Prostate gland (tissue), 2 donors: Measurements from ENCODE around the gene ANKS1B. TPM values are rescaled to one million over a fixed set of nuclear protein-coding genes. Genes with fewer than 3 reads are reported as not detected.

Experiments
- DNase-seq: peaks from one replicate; pipeline ENCODE4 v3.0.0-alpha.2; 2019; ENCODE audit warnings: low spot score
- H3K27ac ChIP-seq, 2 donors: fragments of 200-600 bp; sonication (generic); 2 replicates each; pipeline ENCODE4 v1.5.1; 2017 to 2019
- H3K27me3 ChIP-seq: fragments of 200-600 bp; sonication (generic); replicated peaks from 2 replicates; pipeline ENCODE4 v1.5.1; 2019; ENCODE audit not compliant: insufficient read depth
- H3K36me3 ChIP-seq, 2 donors: fragments of 200-600 bp; sonication (generic); 1 replicate in 1 of 2; 2 replicates in 1 of 2; pipeline versions ENCODE4 v1.5.1 to v1.8.1; 2017 to 2019
- H3K4me1 ChIP-seq: fragments of 200-600 bp; sonication (generic); replicated peaks from 2 replicates; pipeline ENCODE4 v1.5.1; 2019
- H3K4me3 ChIP-seq, 2 donors: fragments of 200-600 bp; sonication (generic); 2 replicates each; pipeline ENCODE4 v1.5.1; 2017 to 2019
- H3K9me3 ChIP-seq: fragments of 200-600 bp; sonication (generic); 2 replicates; pipeline ENCODE4 v1.5.1; 2017
- CTCF ChIP-seq, 4 experiments: fragments of 200-600 bp in 2 of 4; fragments of 450-650 bp in 2 of 4; sonication (generic) in 2 of 4; IDR thresholded peaks; 1 replicate in 3 of 4; 2 replicates in 1 of 4; pipeline ENCODE4 v1.5.1; 2016 to 2019; ENCODE audit warnings: antibody characterized with exemption in 4 of 4, mild to moderate bottlenecking in 2 of 4, moderate library complexity in 2 of 4
- POLR2A ChIP-seq: fragments of 450-650 bp; IDR thresholded peaks from one replicate; pipeline ENCODE4 v1.6.1; 2016; ENCODE audit warnings: antibody characterized with exemption, mild to moderate bottlenecking
- POLR2AphosphoS5 ChIP-seq: sonication (generic); formaldehyde crosslinking; IDR thresholded peaks from one replicate; pipeline ENCODE4 v1.6.1; 2017; ENCODE audit warnings: antibody characterized with exemption
- WGBS: methylation state at CpG from one replicate; pipeline ENCODE4 v1.1.5; 2018; 5-methylcytosine and 5-hydroxymethylcytosine counted together
- intact Hi-C: fragments of 100-400 bp; cut with DNase I; formaldehyde crosslinking; loops from one replicate; pipeline ENCODE4 v1.14.2; 2022
- total RNA-seq, 2 donors: library from RNA; depleted of rRNA; stranded (reverse); fragments of >200 nt; gene quantifications; one replicate each; pipeline ENCODE4 v1.1.0, GENCODE V29; 2016

ANKS1B gene
- total RNA-seq, 2 donors from 2014 or later: 13.0 to 17.4 TPM

GRCh38 chr12:99374023-99374422, 610.7 kb downstream of the ANKS1B start:
- WGBS: 89% methylated on average over 1 of the region's 1 CpG
- no peak for DNase-seq
- no peaks in the 10 kb centered on the region for H3K36me3 ChIP-seq
- no peaks in the 10 kb centered on the region for H3K4me1 ChIP-seq
- no peaks in the 10 kb centered on the region for H3K9me3 ChIP-seq
- no peak overlapping the region for H3K4me3 ChIP-seq
- TF ChIP-seq POLR2A (no peak), CTCF (IDR thresholded peaks at IDR 0.05) (no peak), POLR2AphosphoS5 (no peak)
- intact Hi-C loops: no loop called here
- no peaks in the 10 kb centered on the region for H3K27me3 ChIP-seq
- no peak overlapping the region for H3K27ac ChIP-seq

GRCh38 chr12:99372257-99372920, 612.3 kb downstream of the ANKS1B start:
- DNase-seq: no peak
- TF ChIP-seq POLR2AphosphoS5: no peak
- TF ChIP-seq POLR2A: no peak
- no peak for TF ChIP-seq CTCF (IDR thresholded peaks at IDR 0.05)
- no peaks in the 10 kb centered on the region for H3K27me3 ChIP-seq
- H3K4me3 ChIP-seq: no peak overlapping the region
- H3K4me1 ChIP-seq: no peaks in the 10 kb centered on the region
- 35% methylated on average over 3 of the region's 3 CpGs for WGBS
- H3K36me3 ChIP-seq: no peaks in the 10 kb centered on the region
- H3K9me3 ChIP-seq: no peaks in the 10 kb centered on the region
- intact Hi-C loops: no loop called here
- H3K27ac ChIP-seq: no peak overlapping the region

- TF ChIP-seq POLR2A (no peak), POLR2AphosphoS5 (no peak), CTCF (IDR thresholded peaks at IDR 0.05) (no peak)
- WGBS: 78% methylated on average over 1 of the region's 1 CpG
- no peak for DNase-seq
- no peaks in the 10 kb centered on the region for H3K9me3 ChIP-seq
- no peaks in the 10 kb centered on the region for H3K27me3 ChIP-seq
- H3K4me3 ChIP-seq: no peak overlapping the region
- no peaks in the 10 kb centered on the region for H3K4me1 ChIP-seq
- no peak overlapping the region for H3K27ac ChIP-seq
- intact Hi-C loops: no loop called here
- no peaks in the 10 kb centered on the region for H3K36me3 ChIP-seq
These were observed 614.2 kb downstream of the ANKS1B start for GRCh38 chr12:99370421-99371138.

- H3K27ac ChIP-seq: no peak overlapping the region
- H3K4me3 ChIP-seq: no peak overlapping the region
- intact Hi-C loops: no loop called here
- TF ChIP-seq POLR2AphosphoS5: no peak
- no peak for TF ChIP-seq POLR2A
- no peak for TF ChIP-seq CTCF (IDR thresholded peaks at IDR 0.05)
- H3K9me3 ChIP-seq: no peaks in the 10 kb centered on the region
- no peaks in the 10 kb centered on the region for H3K27me3 ChIP-seq
- WGBS: 86% methylated on average over 3 of the region's 3 CpGs
- no peak for DNase-seq
- H3K36me3 ChIP-seq: no peaks in the 10 kb centered on the region
- no peaks in the 10 kb centered on the region for H3K4me1 ChIP-seq
These were observed 617.6 kb downstream of the ANKS1B start for GRCh38 chr12:99367181-99367580.

- TF ChIP-seq CTCF (IDR thresholded peaks at IDR 0.05) (no peak), POLR2A (no peak)
- Histone ChIP-seq H3K36me3 (no peaks in the 10 kb centered on the region), H3K27ac (no peak overlapping the region), H3K4me3 (no peak overlapping the region), H3K27me3 (no peaks in the 10 kb centered on the region), H3K4me1 (no peaks in the 10 kb centered on the region), H3K9me3 (no peaks in the 10 kb centered on the region)
- no peak for DNase-seq
- WGBS: 34% methylated on average over 3 of the region's 3 CpGs
- intact Hi-C loops: no loop called here
These were observed 632.5 kb downstream of the ANKS1B start for GRCh38 chr12:99352269-99352668.
